BE2C (cell line): ENCODE results near the gene FLVCR2.

Experiments
- DNase-seq: peaks from one replicate; pipeline ENCODE4 v3.0.0-alpha.2; 2020
- H3K27me3 ChIP-seq: fragments of 250-450 bp; sonication (Bioruptor Pico); 2 replicates; pipeline ENCODE4 v1.5.1; 2020; ENCODE audit warnings: mild to moderate bottlenecking
- H3K36me3 ChIP-seq: fragments of 250-450 bp; sonication (Bioruptor Pico); 2 replicates; pipeline ENCODE4 v1.5.1; 2020; ENCODE audit warnings: mild to moderate bottlenecking
- H3K4me1 ChIP-seq: fragments of 250-450 bp; sonication (Bioruptor Pico); 2 replicates; pipeline ENCODE4 v1.5.1; 2020
- H3K4me3 ChIP-seq: 2 replicates; pipeline ENCODE4 v1.5.1; 2011; ENCODE audit warnings: low read depth, low read length
- H3K9me3 ChIP-seq: fragments of 250-450 bp; sonication (Bioruptor Pico); 2 replicates; pipeline ENCODE4 v1.5.1; 2020
- TF ChIP-seq, protein P1 (sequence below): IDR thresholded peaks from 2 replicates; pipeline ENCODE4 v1.5.1; 2012; ENCODE audit warnings: mild to moderate bottlenecking, low read depth, low read length

FLVCR2 gene

GRCh38 chr14:75645056-75645455 lies 66.6 kb downstream of the FLVCR2 start:
- TF ChIP-seq, protein P1, sequence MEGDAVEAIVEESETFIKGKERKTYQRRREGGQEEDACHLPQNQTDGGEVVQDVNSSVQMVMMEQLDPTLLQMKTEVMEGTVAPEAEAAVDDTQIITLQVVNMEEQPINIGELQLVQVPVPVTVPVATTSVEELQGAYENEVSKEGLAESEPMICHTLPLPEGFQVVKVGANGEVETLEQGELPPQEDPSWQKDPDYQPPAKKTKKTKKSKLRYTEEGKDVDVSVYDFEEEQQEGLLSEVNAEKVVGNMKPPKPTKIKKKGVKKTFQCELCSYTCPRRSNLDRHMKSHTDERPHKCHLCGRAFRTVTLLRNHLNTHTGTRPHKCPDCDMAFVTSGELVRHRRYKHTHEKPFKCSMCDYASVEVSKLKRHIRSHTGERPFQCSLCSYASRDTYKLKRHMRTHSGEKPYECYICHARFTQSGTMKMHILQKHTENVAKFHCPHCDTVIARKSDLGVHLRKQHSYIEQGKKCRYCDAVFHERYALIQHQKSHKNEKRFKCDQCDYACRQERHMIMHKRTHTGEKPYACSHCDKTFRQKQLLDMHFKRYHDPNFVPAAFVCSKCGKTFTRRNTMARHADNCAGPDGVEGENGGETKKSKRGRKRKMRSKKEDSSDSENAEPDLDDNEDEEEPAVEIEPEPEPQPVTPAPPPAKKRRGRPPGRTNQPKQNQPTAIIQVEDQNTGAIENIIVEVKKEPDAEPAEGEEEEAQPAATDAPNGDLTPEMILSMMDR: no peak
- peaks cover 9% of the 10 kb centered on the region; the same call in 1 of the 2 replicates for H3K36me3 ChIP-seq
- no peaks in the 10 kb centered on the region for H3K9me3 ChIP-seq

GRCh38 chr14:75646762-75647161 lies 68.3 kb downstream of the FLVCR2 start:
- DNase-seq: no peak
- Histone ChIP-seq H3K36me3 (peaks cover 26% of the 10 kb centered on the region), H3K27me3 (no peaks in the 10 kb centered on the region), H3K4me3 (no peak overlapping the region), H3K4me1 (no peaks in the 10 kb centered on the region), H3K9me3 (no peaks in the 10 kb centered on the region)
- TF ChIP-seq, protein P1: no peak

More at GRCh38 chr14:75645056-75645455, 66.6 kb downstream of the FLVCR2 start:
- DNase-seq: no peak
- Histone ChIP-seq H3K4me1 (no peaks in the 10 kb centered on the region), H3K27me3 (no peaks in the 10 kb centered on the region), H3K4me3 (no peak overlapping the region)

- Histone ChIP-seq H3K27me3 (no peaks in the 10 kb centered on the region), H3K4me1 (no peaks in the 10 kb centered on the region), H3K4me3 (no peak overlapping the region), H3K36me3 (peaks cover 32% of the 10 kb centered on the region), H3K9me3 (no peaks in the 10 kb centered on the region)
- DNase-seq: no peak
- TF ChIP-seq, protein P1: no peak
These were observed 69.2 kb downstream of the FLVCR2 start for GRCh38 chr14:75647640-75648039.

DNA sequence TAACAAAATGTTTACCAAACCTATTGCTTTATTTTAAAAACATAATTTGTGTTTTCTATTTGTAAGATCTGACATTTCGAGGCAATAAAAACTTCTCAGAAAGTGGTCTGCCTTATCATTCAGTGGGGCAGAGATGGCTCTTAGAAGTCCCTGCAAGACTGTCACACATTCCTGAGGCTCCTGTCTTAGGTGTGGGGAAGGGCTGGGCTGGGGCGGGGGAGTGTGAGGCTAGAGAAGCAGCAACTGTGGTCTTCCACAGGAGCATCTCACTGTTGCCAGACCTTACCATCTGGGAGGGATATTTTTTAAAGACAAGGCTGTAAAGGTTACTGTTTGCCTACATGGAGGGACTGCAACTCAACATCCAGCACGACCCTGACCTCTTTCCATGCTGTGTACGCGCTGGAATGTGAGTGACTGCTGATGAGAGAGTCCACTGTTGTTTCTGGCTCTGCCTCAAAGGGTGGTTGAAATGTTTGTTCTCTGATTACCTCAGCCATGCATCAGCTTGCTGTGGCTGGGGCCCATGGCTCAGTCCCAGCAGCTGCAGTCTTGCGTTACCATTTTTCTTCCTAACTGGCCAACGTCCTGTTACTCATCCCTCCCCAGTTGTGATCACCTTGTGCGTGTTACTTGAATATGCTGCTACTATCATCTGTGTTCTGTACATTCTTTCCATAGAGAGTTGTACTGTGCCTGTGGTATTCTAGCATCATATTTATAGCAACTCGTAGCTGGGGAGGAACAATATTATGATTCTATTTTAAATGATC lies 69.8 kb downstream of the FLVCR2 start:
- no peak for DNase-seq
- TF ChIP-seq, protein P1: no peak
- H3K4me1 ChIP-seq: no peaks in the 10 kb centered on the region

GRCh38 chr14:75649337-75649736 lies 70.9 kb downstream of the FLVCR2 start:
- Histone ChIP-seq H3K4me3 (no peak overlapping the region), H3K9me3 (no peaks in the 10 kb centered on the region), H3K4me1 (no peaks in the 10 kb centered on the region), H3K36me3 (peaks cover 37% of the 10 kb centered on the region), H3K27me3 (no peaks in the 10 kb centered on the region)
- TF ChIP-seq, protein P1: no peak
- DNase-seq: no peak

More for the DNA sequence above, 69.8 kb downstream of the FLVCR2 start:
- H3K27me3 ChIP-seq: no peaks in the 10 kb centered on the region
- H3K9me3 ChIP-seq: no peaks in the 10 kb centered on the region
- peaks cover 32% of the 10 kb centered on the region for H3K36me3 ChIP-seq
- H3K4me3 ChIP-seq: no peak overlapping the region

DNA sequence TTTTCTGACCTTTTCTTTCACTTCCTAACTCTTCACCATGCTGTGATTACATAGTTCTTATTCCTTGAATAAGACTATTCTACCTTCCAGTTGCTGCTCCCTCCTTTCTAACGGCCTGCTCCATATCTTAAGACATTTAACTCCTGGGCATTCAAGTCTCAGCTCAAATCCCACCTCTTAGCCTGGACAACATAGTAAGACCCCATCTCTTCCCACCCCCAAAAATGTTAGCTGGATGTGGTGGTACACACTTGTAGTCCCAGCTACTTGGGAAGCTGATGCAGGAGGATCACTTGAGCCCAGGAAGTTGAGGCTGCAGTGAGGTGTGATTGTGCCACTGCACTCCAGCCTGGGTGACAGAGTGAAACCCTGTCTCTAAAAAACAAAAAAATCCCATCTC lies 71.4 kb downstream of the FLVCR2 start:
- Histone ChIP-seq H3K4me1 (no peaks in the 10 kb centered on the region), H3K27me3 (no peaks in the 10 kb centered on the region), H3K9me3 (no peaks in the 10 kb centered on the region), H3K4me3 (no peak overlapping the region), H3K36me3 (peaks cover 38% of the 10 kb centered on the region)
- DNase-seq: no peak
- TF ChIP-seq, protein P1: no peak
